Right lung (tissue), 10 donors: Measurements from ENCODE around the gene GLTP. TPM values are rescaled to one million over a fixed set of nuclear protein-coding genes. Genes with fewer than 3 reads are reported as not detected.
"Not testable (repeated sequence)": the region's sequence is repeated elsewhere in the genome, so short reads cannot be mapped to it uniquely, and the experiment has no call there.

ENCODE experiments used
- DNase-seq, 2 donors: peaks; one replicate each; pipeline ENCODE4 v3.0.0-alpha.2; 2013
- long read RNA-seq, 8 donors: transcript quantifications; one replicate each; lab custom pipeline, GENCODE V29; 2026
- polyA plus RNA-seq, 5 donors: library from polyadenylated mRNA; unstranded; fragments of 120-200 nt; gene quantifications; one replicate each; pipeline versions ENCODE4 v1.2.1 to v1.2.3, GENCODE V29; 2013; ENCODE audit warnings: inconsistent platforms in 1 of 5, low replicate concordance in 1 of 5; ENCODE audit not compliant: insufficient read length in 5 of 5, insufficient read depth in 1 of 5

GLTP gene
- 10 to 100 TPM; 25.6 to 38.8 (median 32.0) TPM for polyA plus RNA-seq
- long read RNA-seq, donor 1, transcript GLTP-201 (5 exons, 2,356 nt), result major isoform, 18 of 30 reads
- long read RNA-seq, donor 1, partial matches to known transcripts, result 5 of 30 reads
- long read RNA-seq, donor 1, other reads (novel, unspliced or antisense), result 6 of 30 reads
- long read RNA-seq, donor 2, transcript GLTP-201 (5 exons, 2,356 nt), result major isoform, 5 of 5 reads
- long read RNA-seq, donor 2, partial matches to known transcripts, result 0 of 5 reads
- long read RNA-seq, donor 2, other reads (novel, unspliced or antisense), result 0 of 5 reads
- long read RNA-seq, donor 3, transcript GLTP-201 (5 exons, 2,356 nt), result major isoform, 9 of 9 reads
- long read RNA-seq, donor 3, partial matches to known transcripts, result 0 of 9 reads
- long read RNA-seq, donor 3, other reads (novel, unspliced or antisense), result 0 of 9 reads
- long read RNA-seq, donor 4, transcript GLTP-201 (5 exons, 2,356 nt), result major isoform, 9 of 14 reads
- long read RNA-seq, donor 4, partial matches to known transcripts, result 5 of 14 reads
- long read RNA-seq, donor 4, other reads (novel, unspliced or antisense), result 0 of 14 reads
- long read RNA-seq, donor 5, transcript GLTP-201 (5 exons, 2,356 nt), result major isoform, 14 of 15 reads
- long read RNA-seq, donor 5, partial matches to known transcripts, result 0 of 15 reads
- long read RNA-seq, donor 5, other reads (novel, unspliced or antisense), result 0 of 15 reads
- long read RNA-seq, donor 6, transcript GLTP-201 (5 exons, 2,356 nt), result major isoform, 16 of 16 reads
- long read RNA-seq, donor 6, partial matches to known transcripts, result 0 of 16 reads
- long read RNA-seq, donor 6, other reads (novel, unspliced or antisense), result 0 of 16 reads
- long read RNA-seq, donor 7, transcript GLTP-201 (5 exons, 2,356 nt), result major isoform, 18 of 21 reads
- long read RNA-seq, donor 7, partial matches to known transcripts, result 0 of 21 reads
- long read RNA-seq, donor 7, other reads (novel, unspliced or antisense), result 0 of 21 reads
- long read RNA-seq, donor 8, transcript GLTP-201 (5 exons, 2,356 nt), result major isoform, 6 of 6 reads
- long read RNA-seq, donor 8, partial matches to known transcripts, result 0 of 6 reads
- long read RNA-seq, donor 8, other reads (novel, unspliced or antisense), result 0 of 6 reads

GRCh38 chr12:109880043-109880931, at the start of gene GLTP:
TSS of gene GLTP (minus strand) at chr12:109880541. CDS start at chr12:109880374, 167 bp downstream.
- DNase-seq, result peak; percentile 85

GRCh38 chr12:109929326-109929725, 49.0 kb upstream of the GLTP start:
- DNase-seq, result not testable (repeated sequence)

GRCh38 chr12:109928058-109928656, 47.8 kb upstream of the GLTP start:
- DNase-seq, result no peak

GRCh38 chr12:109927622-109928021, 47.3 kb upstream of the GLTP start:
- DNase-seq, result no peak

DNA sequence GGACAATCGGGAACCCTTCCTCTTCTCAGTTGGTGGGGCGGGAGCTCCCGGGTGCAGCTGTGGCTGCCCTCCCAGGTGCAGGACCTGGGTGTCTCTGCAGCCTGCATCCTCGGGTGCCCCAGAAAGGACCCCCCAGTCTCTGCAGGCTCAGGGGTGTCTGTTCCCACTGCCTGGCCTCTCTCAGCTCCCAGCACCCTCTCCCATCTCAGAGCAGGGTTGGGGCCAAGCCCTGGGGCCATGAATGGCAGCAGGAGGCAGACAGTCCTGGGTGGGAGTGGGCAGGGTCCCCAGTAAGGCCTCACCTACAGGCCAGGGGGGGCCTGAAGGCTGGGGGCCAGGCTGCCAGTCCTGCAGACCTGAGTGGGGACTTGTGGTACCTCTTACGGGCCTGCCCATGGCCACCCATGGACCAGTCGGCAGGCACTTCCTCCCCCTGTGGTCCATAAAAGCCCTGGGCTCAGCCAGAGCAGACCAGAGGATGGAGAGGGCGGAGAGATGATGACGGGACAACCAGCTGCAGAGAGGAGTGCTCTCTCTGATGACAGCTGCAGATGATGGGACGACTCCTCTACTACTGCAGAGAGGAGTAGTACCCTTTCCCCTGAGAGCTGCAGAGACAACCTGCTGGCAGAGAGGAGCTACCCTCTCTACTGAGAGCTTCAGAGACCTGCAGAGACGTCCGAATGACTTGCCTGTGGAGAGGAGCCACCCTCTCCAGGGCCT, 46.3 kb upstream of the GLTP start:
- no peak for DNase-seq

DNA sequence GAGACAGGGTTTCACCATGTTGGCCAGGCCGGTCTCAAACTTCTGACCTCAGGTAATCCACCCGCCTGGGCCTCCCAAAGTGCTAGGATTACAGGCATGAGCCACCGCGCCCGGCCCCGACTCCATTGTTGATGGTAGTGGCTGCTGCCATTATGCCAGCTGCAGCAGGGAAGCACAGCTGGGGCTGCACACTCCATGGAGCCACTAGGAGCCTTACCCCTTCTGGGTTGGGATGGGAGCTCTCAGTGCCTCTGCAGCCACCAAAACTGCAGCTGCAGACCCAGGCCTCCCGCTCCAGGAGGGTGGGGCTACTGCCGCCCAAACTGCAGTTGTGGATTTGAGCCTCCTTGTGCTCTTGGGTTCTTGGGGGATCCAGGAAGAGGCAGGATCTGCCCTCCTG, 45.7 kb upstream of the GLTP start:
- no peak for DNase-seq

DNA sequence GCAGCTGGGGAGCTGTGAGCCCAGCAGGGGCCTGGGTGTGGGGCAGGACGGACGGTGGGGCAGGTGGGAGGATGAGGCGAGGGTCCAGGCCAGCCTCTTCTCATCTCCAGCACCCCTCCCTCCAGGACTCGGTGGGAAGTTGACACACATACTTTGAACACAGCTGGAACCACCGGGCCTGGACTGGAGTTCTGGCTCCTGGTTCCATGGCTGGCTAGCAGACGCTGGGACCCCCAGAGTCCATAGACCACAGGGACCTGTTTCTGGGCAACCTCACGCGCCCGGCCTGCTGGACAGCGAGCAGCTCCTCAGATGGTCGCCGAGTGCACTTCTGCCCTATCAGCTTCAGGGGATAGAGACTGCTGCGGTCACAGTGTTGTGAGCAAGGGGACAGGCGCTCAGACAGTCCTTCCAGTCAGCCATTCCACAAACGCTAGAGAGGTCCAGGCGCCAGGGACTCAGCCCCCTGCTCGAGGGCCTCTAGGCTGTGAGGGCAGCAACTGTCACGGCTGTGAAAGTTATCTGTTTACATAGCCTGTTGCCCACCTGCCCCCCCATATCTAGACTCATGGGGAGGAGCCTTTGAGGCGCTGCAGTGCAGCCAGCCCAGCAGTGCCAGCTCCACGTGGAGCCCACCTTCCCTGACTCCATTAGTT, 45.0 kb upstream of the GLTP start:
- DNase-seq, result no peak

GRCh38 chr12:109923481-109924245, 43.3 kb upstream of the GLTP start:
- DNase-seq, result no peak

- DNase-seq, result no peak
Measured at GRCh38 chr12:109923038-109923437, 42.7 kb upstream of the GLTP start.

- no peak for DNase-seq
Measured at GRCh38 chr12:109921982-109922381, 41.6 kb upstream of the GLTP start.

DNA sequence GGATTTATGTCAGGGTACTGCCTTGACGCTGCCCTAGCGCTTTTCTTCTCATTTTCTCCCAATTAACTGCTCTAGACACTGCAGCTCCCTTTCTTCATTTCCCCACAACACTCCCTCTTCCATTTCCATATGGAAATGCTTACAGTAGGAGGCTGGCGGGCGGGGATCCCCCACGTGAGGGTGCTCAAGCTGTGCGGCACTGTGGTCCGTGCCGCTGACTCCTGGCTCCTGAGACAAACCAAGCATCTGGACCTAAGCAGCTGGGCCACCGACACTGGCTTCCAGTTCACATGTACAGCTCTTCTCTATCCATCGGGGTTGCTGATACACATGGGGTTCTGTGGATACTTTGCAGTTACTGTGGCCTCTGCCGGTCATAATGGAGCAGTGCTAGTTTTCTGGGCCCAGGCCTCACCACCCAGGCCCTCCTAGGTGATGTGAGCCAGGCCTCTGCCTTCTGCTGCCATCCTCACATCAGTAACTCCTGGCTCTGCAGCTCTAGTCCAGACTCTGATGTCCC, 40.0 kb upstream of the GLTP start:
- DNase-seq, result no peak

GRCh38 chr12:109919456-109919855, 39.1 kb upstream of the GLTP start:
- no peak for DNase-seq

DNA sequence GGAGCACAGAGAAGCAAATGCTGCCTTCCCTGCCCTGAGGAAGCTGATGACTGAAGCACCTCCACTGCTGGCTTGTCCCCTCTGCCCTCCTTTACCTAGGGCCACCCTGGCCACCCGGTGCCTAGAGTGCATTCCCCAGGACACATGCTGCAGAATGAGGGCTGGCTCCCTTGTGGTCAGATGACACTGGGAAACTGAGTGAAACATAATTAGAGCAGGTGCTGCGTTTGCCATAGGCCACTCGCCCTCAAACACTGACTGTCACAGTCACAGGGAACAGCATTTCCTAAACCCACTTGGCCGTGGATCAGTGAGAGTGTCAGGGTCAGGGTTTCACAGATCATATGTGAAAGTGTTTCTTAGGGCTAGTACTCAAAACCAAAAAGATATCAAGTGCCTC, 35.7 kb upstream of the GLTP start:
- DNase-seq, result no peak

DNA sequence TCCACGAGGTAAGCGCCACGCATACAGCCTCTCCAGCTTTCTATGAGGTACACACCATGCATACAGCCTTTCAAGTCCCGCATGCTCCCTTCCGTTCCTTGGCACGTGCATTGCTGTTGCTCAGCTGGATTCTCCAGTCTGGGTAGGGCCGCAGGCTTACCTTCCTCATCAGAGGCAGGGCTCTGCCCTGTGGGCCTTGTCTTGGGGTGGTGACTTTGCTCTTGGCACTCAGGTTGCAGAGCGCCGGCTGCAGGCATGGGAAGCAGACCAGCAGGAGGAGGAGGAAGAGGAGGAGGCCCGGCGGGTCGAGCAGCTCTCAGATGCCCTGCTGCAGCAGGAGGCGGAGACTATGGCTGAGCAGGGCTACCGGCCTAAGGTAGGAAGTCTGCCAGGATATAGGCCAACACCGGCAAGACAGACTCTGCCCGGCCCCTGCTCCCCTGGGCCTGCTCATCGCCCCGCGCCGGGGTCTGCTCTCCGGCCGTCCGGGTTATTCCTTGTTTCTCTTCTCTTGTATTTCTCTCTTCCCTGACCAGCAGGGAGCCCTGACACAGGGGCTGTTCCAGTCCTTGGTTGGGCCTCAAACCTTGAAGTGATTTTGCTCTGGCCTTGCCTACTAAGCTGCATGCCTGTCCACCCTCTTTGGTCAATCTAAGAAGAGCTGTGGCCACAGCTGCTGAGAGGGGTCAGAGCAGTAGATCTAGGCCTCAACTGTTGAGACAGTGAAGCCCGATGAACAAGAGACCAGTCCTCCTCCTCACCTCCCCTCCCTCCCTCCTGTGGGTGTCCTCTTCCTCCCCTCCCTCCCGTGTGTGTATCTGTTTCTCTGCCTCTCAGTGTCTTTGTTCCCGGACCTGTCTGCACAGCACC, 35.1 kb upstream of the GLTP start:
- no peak for DNase-seq

GRCh38 chr12:109914461-109914860, 34.1 kb upstream of the GLTP start:
- DNase-seq, result no peak

GRCh38 chr12:109912855-109913321, 32.5 kb upstream of the GLTP start:
- no peak for DNase-seq

- DNase-seq, result no peak
Measured at GRCh38 chr12:109910969-109911348, 30.6 kb upstream of the GLTP start.
